Body of pancreas (tissue), 4 donors: ENCODE data around the gene CEP112.

Experiments
- CTCF ChIP-seq, 7 experiments: fragments of 450-650 bp in 4 of 7; fragments of 200-600 bp in 3 of 7; sonication (generic) in 3 of 7; IDR thresholded peaks; one replicate each; pipeline ENCODE4 v1.5.1; 2016 to 2019; ENCODE audit warnings: antibody characterized with exemption in 7 of 7
- POLR2A ChIP-seq, 3 donors: fragments of 450-650 bp; IDR thresholded peaks; one replicate each; pipeline ENCODE4 v1.6.1; 2016; ENCODE audit warnings: antibody characterized with exemption in 3 of 3, mild to moderate bottlenecking in 2 of 3

GRCh38 chr17:65699459-65699858, 492.5 kb downstream of the CEP112 start:
- TF ChIP-seq CTCF (IDR thresholded peaks at IDR 0.05) (no peak), POLR2A (IDR thresholded peaks at IDR 0.05) (no peak)
